PC-9 (cell line): ENCODE measurements around the gene STRIT1. TPM values are rescaled to one million over a fixed set of nuclear protein-coding genes. Genes with fewer than 3 reads are reported as not detected.

Experiments
- BruUV-seq: library from RNA; stranded (reverse); fragments of 400-500 nt; replicated peaks from 2 replicates; lab custom pipeline; 2021; lab: Mats Ljungman, UMichigan
- CTCF ChIA-PET: fragments of 300-600 bp; sonication (Branson Sonifier 250); formaldehyde crosslinking; loops from one replicate; lab custom pipeline; 2022; ENCODE audit warnings: antibody characterized with exemption; lab: Charles Lee
- POLR2A ChIA-PET: fragments of 300-600 bp; sonication (Branson Sonifier 250); formaldehyde crosslinking; loops from one replicate; lab custom pipeline; 2022; ENCODE audit warnings: antibody characterized with exemption; ENCODE audit not compliant: unreplicated experiment; lab: Charles Lee
- DNase-seq, 2 experiments: peaks; one replicate each; pipeline versions ENCODE4 v3.0.0 to v3.0.0-alpha.2; 2015 to 2022; ENCODE audit warnings: mixed read lengths in 1 of 2
- H2AFZ ChIP-seq: fragments of 200-600 bp; sonication (generic); 2 replicates; pipeline ENCODE4 v1.8.1; 2017; ENCODE audit warnings: antibody characterized with exemption
- H3F3A ChIP-seq: fragments of 200-600 bp; sonication (generic); 2 replicates; pipeline ENCODE4 v1.8.1; 2017; ENCODE audit warnings: antibody characterized with exemption, mild to moderate bottlenecking, low read depth; ENCODE audit not compliant: insufficient read depth
- H3K27ac ChIP-seq: fragments of 200-600 bp; sonication (generic); 2 replicates; pipeline ENCODE4 v1.6.1; 2016; ENCODE audit warnings: mixed run types
- H3K27me3 ChIP-seq: fragments of 200-600 bp; sonication (generic); 2 replicates; pipeline ENCODE4 v1.6.1; 2016; ENCODE audit warnings: low read depth, mixed run types; ENCODE audit not compliant: insufficient read depth
- H3K36me3 ChIP-seq: fragments of 200-600 bp; sonication (generic); 2 replicates; pipeline ENCODE4 v1.6.1; 2016; ENCODE audit warnings: low read depth, mixed run types
- H3K4me1 ChIP-seq: fragments of 200-600 bp; sonication (generic); replicated peaks from 2 replicates; pipeline ENCODE4 v1.6.1; 2016; ENCODE audit warnings: mixed run types; ENCODE audit not compliant: insufficient read depth
- H3K4me2 ChIP-seq: fragments of 200-600 bp; sonication (generic); 2 replicates; pipeline ENCODE4 v1.6.1; 2017; ENCODE audit warnings: mixed run types
- H3K4me3 ChIP-seq: fragments of 200-600 bp; sonication (generic); 2 replicates; pipeline ENCODE4 v1.6.1; 2016; ENCODE audit warnings: mixed run types
- H3K79me2 ChIP-seq: fragments of 200-600 bp; sonication (generic); 2 replicates; pipeline ENCODE4 v1.6.1; 2017; ENCODE audit warnings: low read depth, mixed run types
- H3K9me2 ChIP-seq: fragments of 200-600 bp; sonication (generic); 2 replicates; pipeline ENCODE4 v1.8.1; 2017; ENCODE audit warnings: mild to moderate bottlenecking; ENCODE audit not compliant: insufficient read depth
- H3K9me3 ChIP-seq: fragments of 200-600 bp; sonication (generic); 2 replicates; pipeline ENCODE4 v1.8.1; 2016; ENCODE audit warnings: low read depth; ENCODE audit not compliant: insufficient read depth
- H4K20me1 ChIP-seq: fragments of 200-600 bp; sonication (generic); 2 replicates; pipeline ENCODE4 v1.8.1; 2017; ENCODE audit not compliant: insufficient read depth
- EZH2 ChIP-seq: fragments of 200-600 bp; sonication (generic); IDR thresholded peaks from 2 replicates; pipeline ENCODE4 v1.8.0; 2017; ENCODE audit warnings: antibody characterized with exemption, low read depth
- intact Hi-C: fragments of 100-400 bp; cut with micrococcal nuclease; formaldehyde crosslinking; loops from one replicate; pipeline ENCODE4 v1.10.0; 2022; ENCODE audit not compliant: unreplicated experiment
- total RNA-seq: library from RNA; stranded (reverse); gene quantifications from 2 replicates; pipeline ENCODE4 v1.2.3, GENCODE V29; 2021
- TF ChIP-seq, protein P1 (sequence below): fragments of 200-600 bp; sonication (generic); conservative IDR thresholded peaks from 2 replicates; pipeline ENCODE4 v1.6.1; 2017; ENCODE audit warnings: mixed run types, antibody characterized with exemption, mild to moderate bottlenecking, moderate library complexity

The STRIT1 gene
- total RNA-seq, 1 experiment from 2014 or later = not detected

DNA sequence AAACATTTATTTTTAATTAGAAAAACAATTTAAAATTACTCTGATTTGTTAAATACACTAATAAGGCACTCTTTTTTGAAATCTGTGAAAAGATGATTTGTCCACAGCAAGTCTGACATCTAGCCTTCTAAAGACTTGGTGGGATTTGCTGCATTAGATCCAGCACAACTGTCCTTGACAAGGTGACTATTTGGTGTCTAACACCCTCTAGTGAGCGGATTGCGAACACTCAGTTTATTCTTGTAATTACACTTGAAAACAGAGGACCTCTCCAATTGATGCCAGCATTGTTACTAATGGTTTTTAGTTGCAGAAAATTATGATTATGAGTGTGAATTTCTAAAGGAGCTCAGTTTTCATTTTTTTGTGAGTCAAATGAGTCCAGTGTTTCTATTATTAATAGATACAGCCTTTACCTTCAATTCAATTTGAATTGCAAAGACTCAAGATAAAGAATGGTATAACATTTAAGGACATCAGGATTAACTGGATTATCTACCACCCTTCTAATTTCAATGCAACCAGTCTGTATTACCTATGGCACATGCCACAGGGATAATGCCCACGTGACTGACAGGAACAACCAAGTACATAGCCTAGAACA lies 29.7 kb upstream of the STRIT1 start:
- no peaks in the 10 kb centered on the region for H3K4me1 ChIP-seq
- H3K27ac ChIP-seq = no peak overlapping the region
- no peak overlapping the region for H3K4me3 ChIP-seq
- no peaks in the 10 kb centered on the region for H3F3A ChIP-seq
- ChIA-PET CTCF (no interaction called here), POLR2A (no interaction called here)
- no peaks in the 10 kb centered on the region for H3K9me2 ChIP-seq
- DNase-seq = peak; percentile 39 to 62
- H3K27me3 ChIP-seq = no peaks in the 10 kb centered on the region
- H2AFZ ChIP-seq = no peak overlapping the region
- no peaks in the 10 kb centered on the region for H4K20me1 ChIP-seq
- H3K4me2 ChIP-seq = no peak overlapping the region
- intact Hi-C loops = loop anchor here (1.0 to 10.0 kb wide), 8 partner anchors 52 to 1001 kb away; partner anchors contain the start of gene DHX36
- BruUV-seq = no TSS peak
- H3K9me3 ChIP-seq = no peaks in the 10 kb centered on the region
- no peaks in the 10 kb centered on the region for H3K36me3 ChIP-seq
- no peaks in the 10 kb centered on the region for H3K79me2 ChIP-seq
- TF ChIP-seq, protein P1, sequence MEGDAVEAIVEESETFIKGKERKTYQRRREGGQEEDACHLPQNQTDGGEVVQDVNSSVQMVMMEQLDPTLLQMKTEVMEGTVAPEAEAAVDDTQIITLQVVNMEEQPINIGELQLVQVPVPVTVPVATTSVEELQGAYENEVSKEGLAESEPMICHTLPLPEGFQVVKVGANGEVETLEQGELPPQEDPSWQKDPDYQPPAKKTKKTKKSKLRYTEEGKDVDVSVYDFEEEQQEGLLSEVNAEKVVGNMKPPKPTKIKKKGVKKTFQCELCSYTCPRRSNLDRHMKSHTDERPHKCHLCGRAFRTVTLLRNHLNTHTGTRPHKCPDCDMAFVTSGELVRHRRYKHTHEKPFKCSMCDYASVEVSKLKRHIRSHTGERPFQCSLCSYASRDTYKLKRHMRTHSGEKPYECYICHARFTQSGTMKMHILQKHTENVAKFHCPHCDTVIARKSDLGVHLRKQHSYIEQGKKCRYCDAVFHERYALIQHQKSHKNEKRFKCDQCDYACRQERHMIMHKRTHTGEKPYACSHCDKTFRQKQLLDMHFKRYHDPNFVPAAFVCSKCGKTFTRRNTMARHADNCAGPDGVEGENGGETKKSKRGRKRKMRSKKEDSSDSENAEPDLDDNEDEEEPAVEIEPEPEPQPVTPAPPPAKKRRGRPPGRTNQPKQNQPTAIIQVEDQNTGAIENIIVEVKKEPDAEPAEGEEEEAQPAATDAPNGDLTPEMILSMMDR = peak; percentile 91
- TF ChIP-seq EZH2 = no peak

DNA sequence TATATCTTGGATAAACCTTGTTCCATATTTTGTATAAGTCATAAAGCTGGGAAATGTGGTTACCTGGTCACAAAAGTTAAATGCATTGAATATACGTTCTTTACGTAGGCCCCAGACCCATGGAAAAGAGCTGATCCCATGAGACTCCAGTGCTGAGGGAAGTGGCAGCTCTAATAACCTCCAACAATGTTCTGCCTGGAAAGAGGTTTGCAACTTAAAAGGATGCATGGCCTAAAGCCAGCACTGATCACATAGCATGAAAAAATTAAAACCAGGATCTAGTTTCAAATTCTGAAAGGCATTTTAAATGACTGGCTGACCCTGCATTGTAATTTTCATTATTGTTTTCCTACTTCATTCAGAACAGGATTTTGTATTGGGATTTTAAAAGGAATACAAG lies 27.9 kb upstream of the STRIT1 start:
- Histone ChIP-seq H3K27me3 (no peaks in the 10 kb centered on the region), H3K4me2 (no peak overlapping the region), H3K36me3 (no peaks in the 10 kb centered on the region), H3K9me2 (no peaks in the 10 kb centered on the region), H3K79me2 (no peaks in the 10 kb centered on the region), H3K27ac (no peak overlapping the region), H3K4me3 (no peak overlapping the region), H3K4me1 (no peaks in the 10 kb centered on the region), H4K20me1 (no peaks in the 10 kb centered on the region), H3K9me3 (no peaks in the 10 kb centered on the region), H3F3A (no peaks in the 10 kb centered on the region), H2AFZ (no peak overlapping the region)
- intact Hi-C loops = loop anchor here (5.0 to 10.0 kb wide), 4 partner anchors 117 to 999 kb away; partner anchors contain the start of gene DHX36
- no TSS peak for BruUV-seq
- ChIA-PET POLR2A (no interaction called here), CTCF (no interaction called here)
- no peak for TF ChIP-seq EZH2
- TF ChIP-seq, protein P1 = no peak
- DNase-seq = no peak

DNA sequence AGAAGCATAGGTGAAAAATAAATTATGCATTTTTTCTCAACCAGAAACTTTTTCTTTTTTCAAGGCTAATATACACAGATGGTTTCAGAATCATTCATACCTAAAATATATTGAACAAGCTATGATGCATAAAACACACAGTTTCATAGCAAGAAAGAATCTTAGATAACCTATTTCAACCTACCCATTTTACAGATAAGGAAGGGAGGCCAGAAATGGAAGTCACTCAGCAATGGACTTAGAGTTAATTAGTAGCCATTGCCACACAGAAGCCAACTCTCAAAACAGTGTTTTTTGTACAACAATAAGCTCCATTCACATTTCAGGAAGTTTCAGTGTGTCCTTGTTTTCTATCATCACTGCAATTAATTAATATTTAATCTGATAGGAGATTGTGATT lies 27.5 kb upstream of the STRIT1 start:
- Histone ChIP-seq H3K27me3 (no peaks in the 10 kb centered on the region), H2AFZ (no peak overlapping the region), H3K4me2 (no peak overlapping the region), H3K79me2 (no peaks in the 10 kb centered on the region), H4K20me1 (no peaks in the 10 kb centered on the region), H3K4me1 (no peaks in the 10 kb centered on the region), H3K4me3 (no peak overlapping the region), H3K27ac (no peak overlapping the region), H3K9me2 (no peaks in the 10 kb centered on the region), H3F3A (no peaks in the 10 kb centered on the region), H3K36me3 (no peaks in the 10 kb centered on the region), H3K9me3 (no peaks in the 10 kb centered on the region)
- no peak for DNase-seq
- BruUV-seq = no TSS peak
- intact Hi-C loops = loop anchor here (5.0 to 10.0 kb wide), 4 partner anchors 116 to 999 kb away; partner anchors contain the start of gene DHX36
- POLR2A ChIA-PET = no interaction called here
- no peak for TF ChIP-seq EZH2
- TF ChIP-seq, protein P1 = no peak
- CTCF ChIA-PET = interaction anchor here (0.7 kb wide), 1 partner anchor 80 kb away, joined by 3 read pairs; no protein-coding TSS in a partner anchor
